ENCODE results near the gene KIF25.
"Not testable (repeated sequence)": the region's sequence is repeated elsewhere in the genome, so short reads cannot be mapped to it uniquely, and the experiment has no call there.

Gene KIF25

GRCh38 chr6:167996424-167997199 lies 859 bp upstream of the KIF25 start:
- DNase-seq = no peak

- no peak for DNase-seq
These were observed 744 bp downstream of the KIF25 start for GRCh38 chr6:167998215-167998614.

- DNase-seq = no peak
These were observed 2.9 kb downstream of the KIF25 start for GRCh38 chr6:168000198-168001028.

- no peak for DNase-seq
These were observed 3.5 kb downstream of the KIF25 start for GRCh38 chr6:168001029-168001332.

- DNase-seq = not testable (repeated sequence)
These were observed 4.0 kb downstream of the KIF25 start for GRCh38 chr6:168001514-168001913.

GRCh38 chr6:168002804-168003203 lies 5.3 kb downstream of the KIF25 start:
- no peak for DNase-seq

- DNase-seq = no peak
These were observed 6.6 kb downstream of the KIF25 start for GRCh38 chr6:168004023-168004422.

- no peak for DNase-seq
These were observed 7.5 kb downstream of the KIF25 start for GRCh38 chr6:168004945-168005344.

- no peak for DNase-seq
These were observed 8.3 kb downstream of the KIF25 start for GRCh38 chr6:168005796-168006195.

GRCh38 chr6:168007592-168008338 lies 10.3 kb downstream of the KIF25 start:
- DNase-seq = peak; percentile 61

GRCh38 chr6:168009331-168009730 lies 11.9 kb downstream of the KIF25 start:
- no peak for DNase-seq

- DNase-seq = no peak
These were observed 13.8 kb downstream of the KIF25 start for GRCh38 chr6:168011291-168011690.

- no peak for DNase-seq
These were observed 15.2 kb downstream of the KIF25 start for GRCh38 chr6:168012431-168013249.

GRCh38 chr6:168013250-168013915 lies 15.9 kb downstream of the KIF25 start:
- no peak for DNase-seq

- no peak for DNase-seq
These were observed 17.0 kb downstream of the KIF25 start for GRCh38 chr6:168014428-168014827.

GRCh38 chr6:168015009-168015408 lies 17.5 kb downstream of the KIF25 start:
- DNase-seq = no peak

GRCh38 chr6:168015482-168016175 lies 18.2 kb downstream of the KIF25 start:
- no peak for DNase-seq

- no peak for DNase-seq
These were observed 18.7 kb downstream of the KIF25 start for GRCh38 chr6:168016176-168016620.

- no peak for DNase-seq
These were observed 19.5 kb downstream of the KIF25 start for GRCh38 chr6:168016721-168017525.

- no peak for DNase-seq
These were observed 20.2 kb downstream of the KIF25 start for GRCh38 chr6:168017629-168018028.

GRCh38 chr6:168018664-168019063 lies 21.2 kb downstream of the KIF25 start:
- DNase-seq = no peak
